GM21390 (cell line): ENCODE data around the gene DLX6.
"Not testable (repeated sequence)": the region's sequence is repeated elsewhere in the genome, so short reads cannot be mapped to it uniquely, and the experiment has no call there.

ENCODE experiments used
- ATAC-seq: cut with Tn5 transposase; IDR thresholded peaks from one replicate; pipeline ENCODE4 v1.9.1; 2021; ENCODE audit not compliant: unreplicated experiment

Gene DLX6

DNA sequence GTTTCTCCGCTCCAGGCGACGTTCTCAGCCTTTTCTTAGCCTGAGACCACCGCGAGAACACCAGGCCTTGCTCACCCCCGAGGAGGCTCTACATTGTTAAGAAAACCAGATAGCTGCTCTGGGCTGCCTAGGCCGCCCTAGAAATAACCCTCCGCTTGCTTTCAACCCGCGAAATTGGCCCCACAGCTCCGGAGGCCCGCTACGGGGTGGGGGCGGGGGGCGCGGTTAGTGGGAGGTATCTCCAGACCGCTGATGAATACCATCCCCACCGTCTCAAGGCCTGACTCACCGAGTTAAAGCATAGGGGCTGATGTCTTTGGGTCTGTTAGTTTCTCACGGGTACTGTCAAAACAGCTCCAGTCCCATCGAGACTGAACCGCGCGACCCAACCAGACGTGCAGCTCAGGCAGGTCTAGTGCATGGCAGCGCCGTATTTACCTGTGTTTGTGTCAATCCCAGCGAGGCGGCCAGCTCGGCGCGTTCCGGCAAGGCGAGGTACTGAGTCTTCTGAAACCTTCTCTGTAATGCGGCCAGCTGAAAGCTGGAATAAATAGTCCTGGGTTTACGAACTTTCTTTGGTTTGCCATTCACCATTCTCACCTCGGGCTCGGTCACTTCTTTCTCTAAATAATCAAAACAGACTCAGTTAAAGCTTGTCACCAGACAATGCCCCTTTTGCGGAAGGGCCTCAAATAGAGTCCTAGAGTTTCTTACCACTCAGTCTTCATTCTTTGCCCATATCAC is 16.6 kb downstream of the DLX6 start:
- ATAC-seq = no peak

DNA sequence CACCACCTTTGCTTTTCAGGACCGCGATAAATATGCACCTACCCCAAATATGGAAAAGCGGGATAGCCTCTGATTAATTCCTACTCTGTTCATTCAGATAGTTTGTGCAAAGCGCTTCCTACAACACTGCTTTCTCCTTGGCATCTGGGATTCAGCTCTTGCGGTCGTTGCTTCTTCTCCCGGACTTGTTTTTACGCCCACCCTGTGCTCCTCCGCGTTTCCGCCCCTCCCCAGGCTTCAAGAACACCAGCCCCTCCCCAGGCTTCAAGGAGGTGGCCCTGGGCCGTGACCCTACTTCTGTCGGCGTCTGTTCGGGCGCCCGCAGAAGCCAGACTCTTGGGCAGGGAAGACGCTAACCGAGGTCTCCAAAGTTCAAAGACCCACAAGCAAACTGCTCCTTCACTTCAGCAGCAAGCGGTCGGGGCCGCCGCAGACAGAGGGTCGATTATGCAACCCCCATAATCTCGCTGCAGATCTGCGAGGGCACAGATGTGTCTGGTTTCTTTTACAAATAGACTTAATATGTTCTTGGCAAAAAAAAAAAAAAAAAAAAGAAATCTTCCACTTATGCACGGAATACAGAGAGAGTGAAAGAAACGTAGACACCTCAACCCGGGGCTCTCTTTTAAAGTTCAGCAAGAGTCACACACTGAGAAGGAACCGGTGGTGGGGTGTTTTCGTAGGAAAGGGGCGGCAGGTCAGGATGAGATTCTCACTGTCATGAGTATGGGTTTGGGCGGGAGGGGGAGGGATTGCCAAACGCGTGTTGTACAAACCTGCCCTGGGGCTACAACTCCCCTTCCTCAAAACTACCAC is 17.3 kb downstream of the DLX6 start:
- ATAC-seq = no peak

- no peak for ATAC-seq
Measured at GRCh38 chr7:97024209-97025129, 19.1 kb downstream of the DLX6 start, which contains the start of gene DLX5. TSS of gene DLX5 (minus strand) at chr7:97024831. CDS start at chr7:97024623, 208 bp downstream.

DNA sequence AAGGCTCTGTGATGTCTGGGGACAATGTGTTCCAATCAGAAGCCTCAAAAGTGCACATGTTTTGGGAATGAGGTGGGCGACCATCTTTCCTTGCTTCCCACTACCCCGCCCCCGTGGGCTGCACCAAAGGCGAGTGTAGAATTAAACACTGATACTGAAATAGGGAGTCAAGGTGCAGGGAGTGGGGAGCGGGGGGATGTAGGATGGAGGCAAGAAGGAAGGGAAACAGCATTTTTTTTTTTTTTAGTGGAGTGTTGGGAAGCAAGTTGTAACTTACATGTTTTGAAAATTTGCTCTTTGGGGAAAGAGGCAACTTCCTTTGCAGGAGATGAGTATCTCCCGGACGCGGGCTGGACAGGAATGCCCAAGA is 19.8 kb downstream of the DLX6 start:
- ATAC-seq = no peak

DNA sequence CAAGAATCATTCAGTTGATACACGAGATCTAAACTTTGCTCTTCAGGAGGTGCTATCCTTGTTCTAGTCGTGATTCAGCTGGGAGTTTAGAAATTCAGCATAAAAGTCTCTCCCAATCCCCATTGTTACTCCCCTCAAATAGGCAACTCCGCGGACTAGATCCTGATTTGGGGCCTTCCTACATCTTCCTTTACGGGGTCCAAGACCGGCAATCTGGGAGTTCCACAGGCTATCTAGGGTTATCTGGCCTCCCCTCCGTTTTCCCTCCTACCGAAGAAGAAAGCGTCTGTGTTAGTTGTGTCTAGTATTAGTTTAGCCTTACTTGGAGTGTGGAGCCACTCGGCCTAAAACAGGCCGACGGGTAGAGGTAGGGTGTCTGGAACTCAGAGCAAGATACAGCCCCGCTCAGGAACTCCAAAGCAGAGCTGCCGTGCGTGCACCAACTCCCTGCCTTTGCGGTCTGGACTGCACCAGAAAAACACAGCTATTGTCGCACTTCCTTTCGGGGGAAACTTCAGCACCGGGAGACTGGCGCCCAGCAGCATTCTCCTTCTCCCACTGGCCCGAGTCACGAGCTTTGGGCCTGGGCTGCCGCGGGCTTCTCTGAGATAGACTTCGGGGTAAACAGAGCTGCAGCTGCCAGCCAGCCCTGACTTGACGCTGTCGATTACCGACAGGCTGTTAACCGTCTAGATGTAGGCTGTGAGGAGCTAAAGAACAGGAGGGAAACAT is 20.8 kb downstream of the DLX6 start:
- ATAC-seq = no peak

DNA sequence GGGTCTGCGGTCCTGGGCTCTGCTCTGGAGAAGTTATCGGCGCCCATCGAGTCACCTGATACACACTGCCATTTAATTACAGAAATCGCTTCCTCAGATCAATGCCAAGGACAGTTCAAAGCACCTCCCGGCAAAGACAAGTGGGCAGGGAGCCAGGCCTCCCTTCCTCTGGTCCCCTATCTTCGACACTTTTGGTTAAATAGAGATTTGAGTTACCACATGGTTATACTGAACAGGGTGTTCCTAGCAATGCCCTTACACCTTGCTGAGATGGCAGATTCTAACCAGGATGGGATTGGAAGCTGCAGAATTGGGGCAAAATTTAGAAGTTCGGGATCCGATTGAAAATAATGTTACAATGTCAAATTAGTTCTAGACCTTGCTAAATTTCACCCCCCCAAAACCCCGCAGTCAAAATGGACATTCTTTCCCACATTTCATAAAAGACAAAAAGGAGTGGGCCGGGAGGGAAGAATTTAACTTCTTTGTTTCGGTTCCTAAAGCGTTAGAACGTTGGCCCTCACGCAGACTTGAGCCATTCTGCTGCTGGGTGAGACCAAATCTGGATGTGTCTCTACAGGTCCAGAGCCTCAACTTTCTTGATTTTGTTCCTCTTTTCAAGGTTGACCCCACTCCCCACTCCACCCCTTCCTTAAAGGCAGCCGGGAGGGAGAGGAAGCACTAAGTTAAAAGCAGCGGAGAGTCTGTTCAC is 21.5 kb downstream of the DLX6 start:
- ATAC-seq = peak; percentile 25

- ATAC-seq = peak; percentile 93
Measured at GRCh38 chr7:97027427-97028234, 22.3 kb downstream of the DLX6 start.

GRCh38 chr7:97034213-97034852 is 29.0 kb downstream of the DLX6 start:
- not testable (repeated sequence) for ATAC-seq

GRCh38 chr7:97039374-97040065 is 34.2 kb downstream of the DLX6 start:
- no peak for ATAC-seq

DNA sequence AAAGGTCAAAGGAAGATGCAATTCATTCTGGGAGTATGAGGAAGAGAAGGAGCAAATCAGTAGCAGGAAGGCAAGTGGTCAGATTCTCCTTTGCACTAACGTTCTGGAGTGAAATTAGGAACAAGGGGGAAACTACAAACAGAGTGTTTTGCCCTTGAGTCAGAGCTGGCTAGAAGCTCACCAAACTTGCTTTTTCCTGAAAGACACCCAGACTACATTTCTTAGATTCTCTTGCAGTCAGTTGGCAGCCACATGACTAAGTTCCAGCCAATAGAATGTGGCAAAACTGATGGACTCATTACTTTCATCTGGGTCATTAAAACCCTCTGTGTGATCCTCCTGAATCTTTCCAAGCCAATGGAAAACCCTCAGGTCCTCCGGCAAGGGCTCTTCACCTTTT is 37.9 kb downstream of the DLX6 start:
- no peak for ATAC-seq
